ENCODE measurements around the gene MAGI3.

DNA sequence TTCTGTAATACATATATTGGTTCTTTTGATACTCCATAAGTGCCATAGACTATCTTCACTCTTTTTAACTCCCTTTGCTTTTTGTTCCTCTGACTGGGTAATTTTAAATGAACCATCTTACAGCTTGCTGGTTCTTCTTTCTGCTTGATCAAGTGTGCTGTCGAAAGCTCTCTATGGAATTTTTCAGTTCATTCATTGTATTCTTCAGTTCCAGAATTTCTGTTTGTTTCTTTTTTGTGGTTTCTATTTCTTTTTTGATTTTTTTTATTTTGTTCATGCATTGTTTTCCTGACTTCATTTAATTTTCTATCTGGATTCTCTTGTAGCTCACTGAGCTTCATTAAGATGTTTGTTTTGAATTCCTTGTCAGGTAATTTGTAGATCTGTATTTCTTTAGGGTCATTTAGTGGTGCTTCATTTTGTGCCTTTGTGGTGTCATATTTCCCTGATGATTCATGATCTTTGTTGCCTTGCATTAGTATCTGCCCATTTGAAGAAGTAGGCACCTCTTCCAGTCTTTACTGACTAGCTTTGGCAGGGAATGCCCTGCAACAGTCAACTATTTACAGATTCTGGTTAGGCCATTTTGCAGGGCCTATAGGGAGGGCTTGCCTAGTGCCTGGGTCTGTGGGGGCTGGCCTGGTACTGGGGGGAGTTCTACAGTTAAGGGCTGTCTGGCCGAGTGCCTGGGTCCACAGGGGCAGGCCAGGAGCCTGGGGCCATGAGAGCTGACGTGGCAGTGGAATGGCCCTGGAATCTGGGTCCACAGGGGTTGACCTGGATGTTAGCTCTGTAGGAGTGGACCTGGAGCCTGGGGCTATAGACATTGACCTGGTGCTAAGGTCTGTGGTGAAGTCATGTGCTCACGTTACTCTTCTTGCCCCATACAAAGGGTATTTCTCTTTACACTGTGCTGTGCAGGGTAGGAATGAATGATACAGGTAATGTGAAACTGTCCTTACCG, 89.7 kb downstream of the MAGI3 start:
- TF ChIP-seq, protein P1, sequence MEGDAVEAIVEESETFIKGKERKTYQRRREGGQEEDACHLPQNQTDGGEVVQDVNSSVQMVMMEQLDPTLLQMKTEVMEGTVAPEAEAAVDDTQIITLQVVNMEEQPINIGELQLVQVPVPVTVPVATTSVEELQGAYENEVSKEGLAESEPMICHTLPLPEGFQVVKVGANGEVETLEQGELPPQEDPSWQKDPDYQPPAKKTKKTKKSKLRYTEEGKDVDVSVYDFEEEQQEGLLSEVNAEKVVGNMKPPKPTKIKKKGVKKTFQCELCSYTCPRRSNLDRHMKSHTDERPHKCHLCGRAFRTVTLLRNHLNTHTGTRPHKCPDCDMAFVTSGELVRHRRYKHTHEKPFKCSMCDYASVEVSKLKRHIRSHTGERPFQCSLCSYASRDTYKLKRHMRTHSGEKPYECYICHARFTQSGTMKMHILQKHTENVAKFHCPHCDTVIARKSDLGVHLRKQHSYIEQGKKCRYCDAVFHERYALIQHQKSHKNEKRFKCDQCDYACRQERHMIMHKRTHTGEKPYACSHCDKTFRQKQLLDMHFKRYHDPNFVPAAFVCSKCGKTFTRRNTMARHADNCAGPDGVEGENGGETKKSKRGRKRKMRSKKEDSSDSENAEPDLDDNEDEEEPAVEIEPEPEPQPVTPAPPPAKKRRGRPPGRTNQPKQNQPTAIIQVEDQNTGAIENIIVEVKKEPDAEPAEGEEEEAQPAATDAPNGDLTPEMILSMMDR (conservative IDR thresholded peaks at IDR 0.05 in 1 of 2, IDR thresholded peaks at IDR 0.05 in 1 of 2; ENCODE audit: low read depth in 1 of 2, low read length in 2 of 2): no peak
- TF ChIP-seq EZH2 (IDR thresholded peaks at IDR 0.05; ENCODE audit: low read length, missing control alignments): no peak
